GM12878 (cell line): Measurements from ENCODE around the gene KLF15. TPM values are rescaled to one million over a fixed set of nuclear protein-coding genes. Genes with fewer than 3 reads are reported as not detected.

Experiments used
- ATAC-seq: fragments of 200-7000 bp; cut with Tn5 transposase; 3 replicates; pipeline ENCODE4 v1.9.1; 2020; ENCODE audit warnings: mild to moderate bottlenecking, moderate library complexity
- BruUV-seq: library from RNA; stranded (reverse); fragments of 400-500 nt; replicated peaks from 2 replicates; lab custom pipeline; 2021; lab: Mats Ljungman, UMichigan
- CTCF ChIA-PET: fragments of 300-600 bp; sonication (Branson Sonifier 250); formaldehyde crosslinking; extraction: SDS; loops from one replicate; lab custom pipeline; 2021; ENCODE audit warnings: inconsistent platforms; lab: Yijun Ruan, JAX
- POLR2A ChIA-PET: fragments of 350-600 bp; formaldehyde crosslinking; extraction: SDS; loops from one replicate; lab custom pipeline; 2021; ENCODE audit warnings: inconsistent platforms; lab: Charles Lee
- RAD21 ChIA-PET: fragments of 300-600 bp; sonication (Branson Sonifier 250); formaldehyde crosslinking; loops from one replicate; lab custom pipeline; 2023; ENCODE audit warnings: antibody characterized with exemption; ENCODE audit not compliant: unreplicated experiment; lab: Charles Lee
- SMC1A ChIA-PET: fragments of 300-600 bp; sonication (Branson Sonifier 250); formaldehyde crosslinking; loops from one replicate; lab custom pipeline; 2023; ENCODE audit not compliant: unreplicated experiment, uncharacterized antibody; lab: Charles Lee
- DNase-seq: peaks from one replicate; pipeline ENCODE4 v3.0.0-alpha.2; 2011; ENCODE audit warnings: low read depth, low spot score
- FAIRE-seq: peaks from 3 replicates; lab custom pipeline; 2011; peaks lifted over from hg19 to GRCh38; lab: Jason Lieb, UNC
- H2AFZ ChIP-seq: 2 replicates; pipeline ENCODE4 v1.6.0; 2011; ENCODE audit warnings: low read depth, low read length, control low read depth; ENCODE audit not compliant: control insufficient read depth
- H3K27ac ChIP-seq: 2 replicates; pipeline ENCODE4 v1.5.1; 2011; ENCODE audit warnings: control low read depth; ENCODE audit not compliant: control insufficient read depth, insufficient read depth
- H3K27me3 ChIP-seq, 2 experiments: replicated peaks in 1 of 2; 2 replicates each; pipeline versions ENCODE4 v1.6.0 to v1.6.1; 2011; ENCODE audit warnings: low read length in 1 of 2; ENCODE audit not compliant: control insufficient read depth in 2 of 2, insufficient read depth in 2 of 2
- H3K36me3 ChIP-seq, 2 experiments: 2 replicates each; pipeline ENCODE4 v1.5.1; 2011; ENCODE audit warnings: low read length in 1 of 2; ENCODE audit not compliant: control insufficient read depth in 2 of 2, insufficient read depth in 2 of 2
- H3K4me1 ChIP-seq: 2 replicates; pipeline ENCODE4 v1.6.1; 2011; ENCODE audit warnings: mild to moderate bottlenecking, low read length, moderate library complexity, mixed read lengths; ENCODE audit not compliant: control insufficient read depth, insufficient read depth
- H3K4me2 ChIP-seq: 2 replicates; pipeline ENCODE4 v1.6.0; 2011; ENCODE audit warnings: control low read depth; ENCODE audit not compliant: control insufficient read depth, insufficient read depth
- H3K4me3 ChIP-seq: fragments of 200-600 bp; sonication (generic); 2 replicates; pipeline ENCODE4 v1.5.1; 2016
- H3K79me2 ChIP-seq: 2 replicates; pipeline ENCODE4 v1.6.0; 2011; ENCODE audit warnings: low read length; ENCODE audit not compliant: control insufficient read depth, insufficient read depth
- H3K9ac ChIP-seq: 2 replicates; pipeline ENCODE4 v1.8.0; 2011; ENCODE audit warnings: low read length, control low read depth, mixed read lengths; ENCODE audit not compliant: control insufficient read depth, insufficient read depth
- H3K9me3 ChIP-seq: replicated peaks from 3 replicates; pipeline ENCODE4 v1.5.1; 2011; ENCODE audit warnings: mild to moderate bottlenecking, low read length; ENCODE audit not compliant: control insufficient read depth, insufficient read depth
- H4K20me1 ChIP-seq: 2 replicates; pipeline ENCODE4 v1.6.0; 2011; ENCODE audit not compliant: control insufficient read depth, insufficient read depth
- EED ChIP-seq: sonication (generic); IDR thresholded peaks from 2 replicates; pipeline ENCODE4 v1.6.1; 2016; ENCODE audit warnings: antibody characterized with exemption, low read depth
- EZH2 ChIP-seq: IDR thresholded peaks from 2 replicates; pipeline ENCODE4 v1.6.1; 2012; ENCODE audit warnings: low read depth, mild to moderate bottlenecking, control low read depth, inconsistent platforms, low read length, borderline replicate concordance; ENCODE audit not compliant: control insufficient read depth
- HCFC1 ChIP-seq: fragments of 150-350 bp; IDR thresholded peaks from 2 replicates; pipeline ENCODE4 v1.6.1; 2014; ENCODE audit warnings: low read length
- HDAC6 ChIP-seq: fragments of 200-600 bp; sonication (generic); IDR thresholded peaks from one replicate; pipeline ENCODE4 v1.8.0; 2017; ENCODE audit warnings: antibody characterized with exemption; ENCODE audit not compliant: unreplicated experiment
- IKZF2 ChIP-seq, 2 experiments: fragments of 450-650 bp; IDR thresholded peaks; 2 replicates each; pipeline ENCODE4 v1.6.1; 2017; ENCODE audit warnings: mild to moderate bottlenecking in 2 of 2, moderate library complexity in 2 of 2
- MEF2A ChIP-seq: IDR thresholded peaks from 2 replicates; pipeline ENCODE4 v1.6.1; 2011; ENCODE audit warnings: low read depth, mild to moderate bottlenecking, low read length, moderate library complexity; ENCODE audit not compliant: insufficient read depth
- NKRF ChIP-seq: fragments of 450-650 bp; conservative IDR thresholded peaks from 2 replicates; pipeline ENCODE4 v1.6.1; 2017; ENCODE audit warnings: mild to moderate bottlenecking, moderate library complexity
- RAD21 ChIP-seq: IDR thresholded peaks from 2 replicates; pipeline ENCODE4 v1.6.1; 2011; ENCODE audit warnings: mild to moderate bottlenecking, low read depth, low read length, moderate library complexity; ENCODE audit not compliant: insufficient read depth
- REST ChIP-seq: IDR thresholded peaks from 2 replicates; pipeline ENCODE4 v1.6.1; 2012; ENCODE audit warnings: mild to moderate bottlenecking, low read depth, low read length
- SMAD1 ChIP-seq: fragments of 450-650 bp; IDR thresholded peaks from 2 replicates; pipeline ENCODE4 v1.6.1; 2018; ENCODE audit warnings: mild to moderate bottlenecking, low read depth; ENCODE audit not compliant: partially characterized antibody
- SPI1 ChIP-seq: IDR thresholded peaks from 2 replicates; pipeline ENCODE4 v1.6.1; 2011; ENCODE audit warnings: low read depth, mild to moderate bottlenecking, low read length, moderate library complexity, borderline replicate concordance; ENCODE audit not compliant: insufficient read depth
- TAF1 ChIP-seq: IDR thresholded peaks from 2 replicates; pipeline ENCODE4 v1.6.1; 2011; ENCODE audit warnings: mild to moderate bottlenecking, low read depth, low read length, borderline replicate concordance
- ZNF207 ChIP-seq: fragments of 450-650 bp; IDR thresholded peaks from 2 replicates; pipeline ENCODE4 v1.6.1; 2014; ENCODE audit warnings: antibody characterized with exemption, mild to moderate bottlenecking, borderline replicate concordance
- WGBS: methylation state at CpG from one replicate; pipeline ENCODE4 v1.1.6; 2016; ENCODE audit warnings: low lambda C conversion rate; ENCODE audit not compliant: insufficient replicate concordance, insufficient coverage; ENCODE audit errors: missing lambda C conversion rate; 5-methylcytosine and 5-hydroxymethylcytosine counted together
- in situ Hi-C: fragments of 300-500 bp; cut with MboI; formaldehyde crosslinking; loops from 9 replicates; pipeline ENCODE4 v1.14.3; 2018; ENCODE audit warnings: mixed read lengths
- intact Hi-C: fragments of 100-400 bp; cut with micrococcal nuclease; formaldehyde crosslinking; loops from one replicate; pipeline ENCODE4 v1.14.2; 2022; ENCODE audit not compliant: unreplicated experiment
- polyA plus RNA-seq, 11 experiments: library from polyadenylated mRNA; depleted of rRNA in 4 of 11; unstranded in 6 of 11; stranded (reverse) in 5 of 11; fragments of >200 nt; fragmentation: Nextera tagmentation in 4 of 11; fragmentation: Illumina TruSeq in 1 of 11; extraction: Ambion mirVana in 4 of 11; extraction: Trizol in 1 of 11; gene quantifications; 1 replicate in 1 of 11; 2 replicates in 10 of 11; pipeline versions ENCODE4 v1.2.1 to v1.2.3, GENCODE V29; 2011 to 2016; ENCODE audit warnings: inconsistent platforms in 2 of 11, missing spikeins in 2 of 11, low read depth in 1 of 11
- total RNA-seq, 4 experiments: library from RNA; depleted of rRNA in 3 of 4; stranded (reverse); fragments of >200 nt in 3 of 4; fragmentation: Illumina TruSeq in 1 of 4; extraction: Trizol in 1 of 4; gene quantifications; 2 replicates each; pipeline versions ENCODE4 v1.2.1 to v1.2.3, GENCODE V29; 2013 to 2021
- TF ChIP-seq, protein P1 (sequence below): IDR thresholded peaks from 2 replicates; pipeline ENCODE4 v1.6.1; 2011; ENCODE audit warnings: borderline replicate concordance, low read depth, mild to moderate bottlenecking, moderate library complexity, low read length; ENCODE audit not compliant: insufficient read depth, poor library complexity, severe bottlenecking
- TF ChIP-seq, protein P2 (sequence below): fragments of 450-650 bp; IDR thresholded peaks from 2 replicates; pipeline ENCODE4 v1.6.1; 2016; ENCODE audit warnings: mild to moderate bottlenecking

Gene KLF15
- total and polyA plus RNA-seq, 10 of the 15 experiments (the other 5 are each of a cell fraction or from before 2014, with no cell fraction given), result 0.15 TPM; not detected in 9

DNA sequence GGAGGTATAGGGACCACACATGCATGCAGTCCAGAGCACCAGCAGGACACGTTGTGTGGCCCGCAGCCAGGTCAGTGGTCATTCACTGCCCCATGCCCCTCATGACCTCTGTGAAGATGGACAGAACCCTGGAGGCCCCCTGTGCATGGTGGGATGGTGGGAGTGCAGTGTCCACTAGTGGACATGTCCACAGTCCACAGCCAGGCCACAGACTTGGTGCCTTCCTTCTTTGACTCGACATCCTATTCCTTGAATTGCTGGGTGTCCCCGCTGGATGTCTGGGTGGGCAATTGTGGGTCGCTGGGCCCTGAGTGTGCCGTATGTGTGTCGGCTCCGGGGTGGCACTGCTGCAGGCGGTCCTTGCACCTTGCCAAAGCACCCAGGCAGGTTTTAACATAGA, 35.7 kb downstream of the KLF15 start:
- intact Hi-C loops, result no loop called here
- POLR2A ChIA-PET, result no interaction called here
- no TSS peak for BruUV-seq
- TF ChIP-seq NKRF (no peak), SPI1 (no peak), HDAC6 (no peak), EZH2 (no peak), EED (no peak), REST (no peak), ZNF207 (no peak), TAF1 (no peak), RAD21 (no peak), HCFC1 (no peak), IKZF2 (IDR thresholded peaks at IDR 0.05) (no peak), MEF2A (no peak), SMAD1 (no peak)
- TF ChIP-seq, protein P1, sequence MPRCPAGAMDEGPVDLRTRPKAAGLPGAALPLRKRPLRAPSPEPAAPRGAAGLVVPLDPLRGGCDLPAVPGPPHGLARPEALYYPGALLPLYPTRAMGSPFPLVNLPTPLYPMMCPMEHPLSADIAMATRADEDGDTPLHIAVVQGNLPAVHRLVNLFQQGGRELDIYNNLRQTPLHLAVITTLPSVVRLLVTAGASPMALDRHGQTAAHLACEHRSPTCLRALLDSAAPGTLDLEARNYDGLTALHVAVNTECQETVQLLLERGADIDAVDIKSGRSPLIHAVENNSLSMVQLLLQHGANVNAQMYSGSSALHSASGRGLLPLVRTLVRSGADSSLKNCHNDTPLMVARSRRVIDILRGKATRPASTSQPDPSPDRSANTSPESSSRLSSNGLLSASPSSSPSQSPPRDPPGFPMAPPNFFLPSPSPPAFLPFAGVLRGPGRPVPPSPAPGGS, result no peak
- TF ChIP-seq, protein P2, sequence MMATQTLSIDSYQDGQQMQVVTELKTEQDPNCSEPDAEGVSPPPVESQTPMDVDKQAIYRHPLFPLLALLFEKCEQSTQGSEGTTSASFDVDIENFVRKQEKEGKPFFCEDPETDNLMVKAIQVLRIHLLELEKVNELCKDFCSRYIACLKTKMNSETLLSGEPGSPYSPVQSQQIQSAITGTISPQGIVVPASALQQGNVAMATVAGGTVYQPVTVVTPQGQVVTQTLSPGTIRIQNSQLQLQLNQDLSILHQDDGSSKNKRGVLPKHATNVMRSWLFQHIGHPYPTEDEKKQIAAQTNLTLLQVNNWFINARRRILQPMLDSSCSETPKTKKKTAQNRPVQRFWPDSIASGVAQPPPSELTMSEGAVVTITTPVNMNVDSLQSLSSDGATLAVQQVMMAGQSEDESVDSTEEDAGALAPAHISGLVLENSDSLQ, result no peak

More for the DNA sequence above, 35.7 kb downstream of the KLF15 start:
- Histone ChIP-seq H3K36me3 (no peaks in the 10 kb centered on the region), H3K79me2 (no peaks in the 10 kb centered on the region), H3K27ac (no peak overlapping the region), H3K4me2 (no peak overlapping the region), H3K9ac (no peak overlapping the region), H3K4me3 (no peak overlapping the region), H2AFZ (no peak overlapping the region), H3K4me1 (no peaks in the 10 kb centered on the region), H4K20me1 (no peaks in the 10 kb centered on the region), H3K27me3 (peaks cover 2 to 4% of the 10 kb centered on the region in 2 experiments), H3K9me3 (no peaks in the 10 kb centered on the region)
- SMC1A ChIA-PET, result interaction anchor here (0.8 kb wide), 1 partner anchor 41 kb away, joined by 3 read pairs; no protein-coding TSS in a partner anchor
- CTCF ChIA-PET, result interaction anchor here (0.7 kb wide), 1 partner anchor 237 kb away, joined by 3 read pairs; no protein-coding TSS in a partner anchor
- ATAC-seq, result no peak
- WGBS, result 20% methylated on average over 9 of the region's 9 CpGs
- DNase-seq, result no peak
- RAD21 ChIA-PET, result no interaction called here
- FAIRE-seq, result no peak
- in situ Hi-C loops, result no loop called here
